Tibial artery (tissue), 4 donors: ENCODE results near the gene NLK.
"Not testable (repeated sequence)": the region's sequence is repeated elsewhere in the genome, so short reads cannot be mapped to it uniquely, and the experiment has no call there.

Experiments
- DNase-seq, 2 donors: peaks; one replicate each; pipeline ENCODE4 v3.0.0-alpha.2; 2019
- H3K27ac ChIP-seq, 2 donors: fragments of 200-600 bp; sonication (generic) in 1 of 2; 1 replicate in 1 of 2; 2 replicates in 1 of 2; pipeline ENCODE4 v1.5.1; 2018 to 2019; ENCODE audit warnings: mild to moderate bottlenecking in 1 of 2
- H3K27me3 ChIP-seq, 2 donors: fragments of 200-600 bp; sonication (generic) in 1 of 2; one replicate each; pipeline versions ENCODE4 v1.5.1 to v1.6.0; 2016 to 2019
- H3K36me3 ChIP-seq, 3 donors: fragments of 200-600 bp; sonication (generic) in 2 of 3; one replicate each; pipeline ENCODE4 v1.5.1; 2016 to 2019; ENCODE audit warnings: mild to moderate bottlenecking in 2 of 3
- H3K4me1 ChIP-seq, 4 donors: fragments of 200-600 bp; sonication (generic) in 2 of 4; 1 replicate in 3 of 4; 2 replicates in 1 of 4; pipeline ENCODE4 v1.5.1; 2016 to 2019
- H3K4me3 ChIP-seq, 2 donors: fragments of 200-600 bp; sonication (generic) in 1 of 2; 1 replicate in 1 of 2; 2 replicates in 1 of 2; pipeline ENCODE4 v1.5.1; 2018 to 2019; ENCODE audit warnings: mild to moderate bottlenecking in 2 of 2
- H3K9me3 ChIP-seq, 3 donors: fragments of 200-600 bp; sonication (generic) in 1 of 3; one replicate each; pipeline ENCODE4 v1.5.1; 2016 to 2019
- intact Hi-C: fragments of 100-400 bp; cut with DNase I; formaldehyde crosslinking; loops from one replicate; pipeline ENCODE4 v1.15.0; 2023; ENCODE audit warnings: low total_unique reads
- TF ChIP-seq, protein P1 (sequence below), 2 experiments: fragments of 200-600 bp in 1 of 2; fragments of 450-650 bp in 1 of 2; IDR thresholded peaks; one replicate each; pipeline ENCODE4 v1.5.1; 2017 to 2019; ENCODE audit warnings: antibody characterized with exemption in 2 of 2, mild to moderate bottlenecking in 1 of 2, moderate library complexity in 1 of 2

The NLK gene

DNA sequence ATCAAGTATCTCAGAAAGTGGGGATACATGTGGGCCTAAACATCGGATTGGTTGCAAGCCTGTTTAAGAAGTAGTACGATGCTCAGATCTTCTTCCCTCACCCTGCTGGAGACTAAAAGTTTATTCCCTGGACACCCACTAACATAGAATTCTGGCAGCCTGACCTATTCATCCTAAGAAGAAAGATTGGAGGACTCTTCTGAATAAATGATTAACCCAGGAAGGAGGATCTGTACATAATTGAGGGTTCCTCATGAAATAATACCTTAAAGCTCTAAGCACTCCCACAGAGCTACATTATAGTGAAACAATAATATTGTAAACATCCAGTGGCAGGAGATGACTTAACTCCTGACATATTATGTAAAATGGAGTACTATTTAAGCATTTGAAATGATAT lies 111.7 kb downstream of the NLK start:
- intact Hi-C loops = no loop called here
- TF ChIP-seq, protein P1, sequence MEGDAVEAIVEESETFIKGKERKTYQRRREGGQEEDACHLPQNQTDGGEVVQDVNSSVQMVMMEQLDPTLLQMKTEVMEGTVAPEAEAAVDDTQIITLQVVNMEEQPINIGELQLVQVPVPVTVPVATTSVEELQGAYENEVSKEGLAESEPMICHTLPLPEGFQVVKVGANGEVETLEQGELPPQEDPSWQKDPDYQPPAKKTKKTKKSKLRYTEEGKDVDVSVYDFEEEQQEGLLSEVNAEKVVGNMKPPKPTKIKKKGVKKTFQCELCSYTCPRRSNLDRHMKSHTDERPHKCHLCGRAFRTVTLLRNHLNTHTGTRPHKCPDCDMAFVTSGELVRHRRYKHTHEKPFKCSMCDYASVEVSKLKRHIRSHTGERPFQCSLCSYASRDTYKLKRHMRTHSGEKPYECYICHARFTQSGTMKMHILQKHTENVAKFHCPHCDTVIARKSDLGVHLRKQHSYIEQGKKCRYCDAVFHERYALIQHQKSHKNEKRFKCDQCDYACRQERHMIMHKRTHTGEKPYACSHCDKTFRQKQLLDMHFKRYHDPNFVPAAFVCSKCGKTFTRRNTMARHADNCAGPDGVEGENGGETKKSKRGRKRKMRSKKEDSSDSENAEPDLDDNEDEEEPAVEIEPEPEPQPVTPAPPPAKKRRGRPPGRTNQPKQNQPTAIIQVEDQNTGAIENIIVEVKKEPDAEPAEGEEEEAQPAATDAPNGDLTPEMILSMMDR (IDR thresholded peaks at IDR 0.05) = no peak
- Histone ChIP-seq H3K4me1 (no peaks in the 10 kb centered on the region), H3K4me3 (no peak overlapping the region), H3K27ac (no peak overlapping the region), H3K9me3 (no peaks in the 10 kb centered on the region), H3K36me3 (no peaks in the 10 kb centered on the region), H3K27me3 (no peaks in the 10 kb centered on the region)
- no peak for DNase-seq

DNA sequence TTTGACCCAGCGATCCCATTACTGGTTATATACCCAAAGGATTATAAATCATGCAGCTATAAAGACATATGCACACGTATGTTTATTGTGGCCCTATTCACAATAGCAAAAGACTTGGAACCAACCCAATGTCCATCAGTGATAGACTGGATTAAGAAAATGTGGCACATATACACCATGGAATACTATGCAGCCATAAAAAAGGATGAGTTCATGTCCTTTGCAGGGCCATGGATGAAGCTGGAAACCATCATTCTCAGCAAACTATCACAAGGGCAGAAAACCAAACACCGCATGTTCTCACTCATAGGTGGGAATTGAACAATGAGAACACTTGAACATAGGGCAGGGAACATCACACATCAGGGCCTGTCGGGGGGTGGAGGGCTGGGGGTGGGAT lies 112.9 kb downstream of the NLK start:
- H3K4me3 ChIP-seq, H3K36me3 ChIP-seq, intact Hi-C loops, H3K27ac ChIP-seq, H3K9me3 ChIP-seq, H3K27me3 ChIP-seq, H3K4me1 ChIP-seq, DNase-seq: not testable (repeated sequence)

DNA sequence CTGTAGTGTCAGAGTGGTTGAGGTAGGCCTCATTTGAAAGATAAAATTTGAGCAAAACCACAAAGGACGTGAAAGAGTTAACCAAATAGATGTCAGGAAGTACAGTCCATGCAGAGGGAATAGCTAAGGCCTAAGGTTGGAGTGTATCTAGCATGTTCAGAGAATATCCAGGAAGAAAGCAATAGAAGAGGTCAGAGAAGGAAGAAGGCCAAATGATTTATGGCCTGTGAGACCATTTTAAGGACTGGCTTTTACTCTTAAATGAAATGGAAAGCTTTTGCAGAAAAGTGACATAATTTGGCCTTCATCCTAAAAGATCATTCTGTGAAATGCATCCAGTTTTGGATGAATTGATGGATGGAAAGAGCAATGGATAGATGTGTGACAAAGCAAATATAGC lies 116.5 kb downstream of the NLK start:
- H3K27ac ChIP-seq = no peak overlapping the region
- H3K9me3 ChIP-seq = no peaks in the 10 kb centered on the region
- H3K36me3 ChIP-seq = no peaks in the 10 kb centered on the region
- DNase-seq = no peak
- no peaks in the 10 kb centered on the region for H3K27me3 ChIP-seq
- intact Hi-C loops = no loop called here
- TF ChIP-seq, protein P1 (IDR thresholded peaks at IDR 0.05) = no peak
- H3K4me3 ChIP-seq = no peak overlapping the region
- H3K4me1 ChIP-seq = no peaks in the 10 kb centered on the region

DNA sequence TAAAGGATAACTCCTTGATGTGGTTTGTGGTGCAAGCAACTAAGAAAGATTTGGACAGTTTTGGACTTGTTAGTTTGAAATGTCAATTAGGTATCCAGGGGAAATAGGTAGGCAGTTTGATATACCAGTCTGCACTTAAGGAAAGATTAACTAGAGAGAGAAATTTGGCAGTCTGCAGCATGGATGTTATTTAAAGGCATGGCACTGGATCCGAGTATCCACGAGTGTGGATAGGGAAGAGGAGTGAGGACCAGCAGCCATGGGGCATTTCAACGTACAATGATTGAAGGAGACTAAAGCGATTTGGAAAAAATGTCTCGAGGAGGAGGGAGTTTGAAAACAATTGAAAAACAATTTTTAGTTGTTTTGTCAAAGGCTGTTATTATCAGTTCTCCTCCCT lies 117.4 kb downstream of the NLK start:
- H3K27ac ChIP-seq = no peak overlapping the region
- H3K9me3 ChIP-seq = no peaks in the 10 kb centered on the region
- no peaks in the 10 kb centered on the region for H3K4me1 ChIP-seq
- DNase-seq = no peak
- no peaks in the 10 kb centered on the region for H3K36me3 ChIP-seq
- no peak overlapping the region for H3K4me3 ChIP-seq
- intact Hi-C loops = no loop called here
- TF ChIP-seq, protein P1 (IDR thresholded peaks at IDR 0.05) = no peak
- H3K27me3 ChIP-seq = no peaks in the 10 kb centered on the region

DNA sequence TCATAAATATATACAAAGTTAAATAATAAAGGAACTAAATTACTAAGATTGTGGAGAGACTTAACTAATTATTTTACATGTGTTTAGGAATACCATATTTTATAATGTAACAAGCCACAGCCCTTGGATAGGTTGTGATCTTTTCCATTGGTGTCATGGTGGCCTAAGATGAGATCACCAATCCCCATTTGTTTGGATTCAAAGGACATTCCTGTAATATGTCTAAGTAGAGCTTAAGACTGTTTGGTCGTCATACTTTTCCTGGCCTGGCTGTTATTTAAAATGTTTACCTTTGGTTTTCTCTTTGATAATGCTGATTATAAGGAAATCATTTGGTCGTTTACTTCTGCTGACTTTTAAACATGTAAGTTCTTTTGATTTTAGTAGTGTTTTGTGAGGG lies 118.1 kb downstream of the NLK start:
- Histone ChIP-seq H3K4me3 (no peak overlapping the region), H3K36me3 (no peaks in the 10 kb centered on the region), H3K4me1 (no peaks in the 10 kb centered on the region), H3K9me3 (no peaks in the 10 kb centered on the region), H3K27me3 (no peaks in the 10 kb centered on the region), H3K27ac (no peak overlapping the region)
- no peak for DNase-seq
- intact Hi-C loops = no loop called here
- TF ChIP-seq, protein P1 (IDR thresholded peaks at IDR 0.05) = no peak

DNA sequence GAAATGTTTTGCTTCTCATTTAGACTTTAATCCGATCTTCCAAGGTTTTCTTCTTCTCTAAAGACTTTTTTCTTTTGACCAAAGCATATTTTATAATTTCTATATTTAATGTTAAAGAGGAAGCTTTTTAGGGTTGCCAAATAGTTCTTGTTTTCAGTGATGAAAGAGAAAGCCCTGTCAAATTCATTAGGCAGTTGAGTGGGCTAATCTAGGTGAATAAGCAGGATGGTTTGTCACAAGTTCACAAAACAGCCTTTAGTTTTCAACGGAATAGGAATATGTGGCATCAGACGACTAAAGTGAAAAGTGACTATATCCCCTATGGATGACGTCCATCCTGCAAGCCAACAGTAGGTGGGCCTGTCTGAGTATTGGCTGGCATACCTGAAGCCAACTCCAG lies 118.8 kb downstream of the NLK start:
- H3K4me3 ChIP-seq = no peak overlapping the region
- H3K4me1 ChIP-seq = peaks cover 0 to under 1% (median 0%) of the 10 kb centered on the region in 4 donors
- no peaks in the 10 kb centered on the region for H3K36me3 ChIP-seq
- H3K27ac ChIP-seq = no peak overlapping the region
- intact Hi-C loops = no loop called here
- no peaks in the 10 kb centered on the region for H3K27me3 ChIP-seq
- DNase-seq = no peak
- TF ChIP-seq, protein P1 (IDR thresholded peaks at IDR 0.05) = no peak
- H3K9me3 ChIP-seq = no peaks in the 10 kb centered on the region
